Kidney epithelial cell (primary cell): Measurements from ENCODE around the gene C13orf42. TPM values are rescaled to one million over a fixed set of nuclear protein-coding genes. Genes with fewer than 3 reads are reported as not detected.

Source experiments
- DNase-seq: peaks from one replicate; pipeline ENCODE4 v3.0.0-alpha.2; 2010; ENCODE audit warnings: low read depth
- H3K27me3 ChIP-seq: 2 replicates; pipeline ENCODE4 v1.6.0; 2011; ENCODE audit warnings: low read length; ENCODE audit not compliant: control insufficient read depth, insufficient read depth
- H3K36me3 ChIP-seq: 2 replicates; pipeline ENCODE4 v1.5.1; 2011; ENCODE audit warnings: low read length; ENCODE audit not compliant: control insufficient read depth, insufficient read depth
- H3K4me3 ChIP-seq: 2 replicates; pipeline ENCODE4 v1.5.1; 2011; ENCODE audit warnings: low read depth, mild to moderate bottlenecking, control low read depth, low read length
- total RNA-seq: library from RNA; depleted of rRNA; stranded (reverse); fragments of >200 nt; gene quantifications from 2 replicates; pipeline ENCODE4 v1.2.3, GENCODE V29; 2015
- TF ChIP-seq, protein P1 (sequence below): IDR thresholded peaks from 2 replicates; pipeline ENCODE4 v1.5.1; 2011; ENCODE audit warnings: mild to moderate bottlenecking, moderate library complexity, low read length, control low read depth, inconsistent platforms; ENCODE audit not compliant: insufficient read depth, poor library complexity, severe bottlenecking

The C13orf42 gene
- total RNA-seq = not detected in 2 replicates

DNA sequence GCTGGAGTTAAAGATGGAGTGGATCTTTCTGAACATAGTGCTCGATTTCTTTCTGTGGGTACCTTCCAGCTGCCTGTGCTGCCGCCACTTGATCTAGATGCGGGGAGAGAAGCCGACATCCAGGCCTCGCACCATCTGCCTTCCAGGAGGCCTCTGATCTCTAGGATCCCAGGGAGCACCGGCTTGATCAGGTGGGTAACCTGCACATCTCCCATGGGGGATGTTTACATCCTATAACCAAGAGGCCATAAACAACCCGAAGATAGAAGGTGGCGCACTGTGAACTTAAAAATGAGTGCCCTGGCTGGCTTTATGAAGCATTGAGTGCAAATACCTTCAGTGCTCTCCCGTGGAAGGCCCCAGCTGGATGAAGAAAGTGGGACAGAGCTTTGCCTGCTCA, at the start of gene C13orf42:
Gene C13orf42, minus strand, starts transcription at position 101 of the 400 bp plus-strand sequence. Its CDS starts 65 bp downstream, at position 36.
- no peaks in the 10 kb centered on the region for H3K36me3 ChIP-seq
- H3K4me3 ChIP-seq = no peak within 1 kb of the TSS
- peaks cover 2% of the 10 kb centered on the region for H3K27me3 ChIP-seq
- TF ChIP-seq, protein P1, sequence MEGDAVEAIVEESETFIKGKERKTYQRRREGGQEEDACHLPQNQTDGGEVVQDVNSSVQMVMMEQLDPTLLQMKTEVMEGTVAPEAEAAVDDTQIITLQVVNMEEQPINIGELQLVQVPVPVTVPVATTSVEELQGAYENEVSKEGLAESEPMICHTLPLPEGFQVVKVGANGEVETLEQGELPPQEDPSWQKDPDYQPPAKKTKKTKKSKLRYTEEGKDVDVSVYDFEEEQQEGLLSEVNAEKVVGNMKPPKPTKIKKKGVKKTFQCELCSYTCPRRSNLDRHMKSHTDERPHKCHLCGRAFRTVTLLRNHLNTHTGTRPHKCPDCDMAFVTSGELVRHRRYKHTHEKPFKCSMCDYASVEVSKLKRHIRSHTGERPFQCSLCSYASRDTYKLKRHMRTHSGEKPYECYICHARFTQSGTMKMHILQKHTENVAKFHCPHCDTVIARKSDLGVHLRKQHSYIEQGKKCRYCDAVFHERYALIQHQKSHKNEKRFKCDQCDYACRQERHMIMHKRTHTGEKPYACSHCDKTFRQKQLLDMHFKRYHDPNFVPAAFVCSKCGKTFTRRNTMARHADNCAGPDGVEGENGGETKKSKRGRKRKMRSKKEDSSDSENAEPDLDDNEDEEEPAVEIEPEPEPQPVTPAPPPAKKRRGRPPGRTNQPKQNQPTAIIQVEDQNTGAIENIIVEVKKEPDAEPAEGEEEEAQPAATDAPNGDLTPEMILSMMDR = no peak
- DNase-seq = no peak

- Histone ChIP-seq H3K4me3 (no peak overlapping the region), H3K36me3 (no peaks in the 10 kb centered on the region), H3K27me3 (no peaks in the 10 kb centered on the region)
- no peak for DNase-seq
- TF ChIP-seq, protein P1 = no peak
Observed at GRCh38 chr13:51158880-51159518, 47.9 kb upstream of the C13orf42 start.

- TF ChIP-seq, protein P1 = no peak
- Histone ChIP-seq H3K36me3 (no peaks in the 10 kb centered on the region), H3K27me3 (no peaks in the 10 kb centered on the region), H3K4me3 (no peak overlapping the region)
- no peak for DNase-seq
Observed at GRCh38 chr13:51158365-51158764, 47.3 kb upstream of the C13orf42 start.

DNA sequence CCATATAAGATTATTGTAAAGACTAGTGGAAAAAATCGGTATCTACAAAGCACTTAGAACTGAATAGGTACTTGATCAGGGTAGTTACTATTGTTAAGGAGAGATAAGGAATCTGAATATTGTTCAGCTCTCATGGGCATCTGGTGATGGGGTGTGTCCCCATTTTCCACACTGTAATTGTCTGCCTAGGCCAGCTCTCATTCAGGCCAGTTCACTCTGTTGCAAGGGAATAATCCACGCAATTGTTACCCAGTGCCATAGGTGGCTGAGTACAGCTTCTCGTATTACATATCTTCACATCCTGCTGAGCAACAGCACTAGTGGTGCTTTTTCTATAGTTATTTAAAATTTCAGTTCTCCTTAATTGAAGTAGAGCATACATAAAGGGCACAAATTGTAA, 45.6 kb upstream of the C13orf42 start:
- DNase-seq = no peak
- no peaks in the 10 kb centered on the region for H3K27me3 ChIP-seq
- TF ChIP-seq, protein P1 = no peak
- H3K36me3 ChIP-seq = no peaks in the 10 kb centered on the region
- no peak overlapping the region for H3K4me3 ChIP-seq

- no peaks in the 10 kb centered on the region for H3K27me3 ChIP-seq
- no peak overlapping the region for H3K4me3 ChIP-seq
- TF ChIP-seq, protein P1 = no peak
- no peak for DNase-seq
- no peaks in the 10 kb centered on the region for H3K36me3 ChIP-seq
Observed at GRCh38 chr13:51155776-51156515, 44.9 kb upstream of the C13orf42 start.
